NCI-H82 (cell line): ENCODE results near the gene GTPBP2.
"Not testable (repeated sequence)": the region's sequence is repeated elsewhere in the genome, so short reads cannot be mapped to it uniquely, and the experiment has no call there.

Experiments
- DNase-seq: peaks from one replicate; lab custom pipeline; 2025; lab: John Stamatoyannopoulos, UW

The GTPBP2 gene

DNA sequence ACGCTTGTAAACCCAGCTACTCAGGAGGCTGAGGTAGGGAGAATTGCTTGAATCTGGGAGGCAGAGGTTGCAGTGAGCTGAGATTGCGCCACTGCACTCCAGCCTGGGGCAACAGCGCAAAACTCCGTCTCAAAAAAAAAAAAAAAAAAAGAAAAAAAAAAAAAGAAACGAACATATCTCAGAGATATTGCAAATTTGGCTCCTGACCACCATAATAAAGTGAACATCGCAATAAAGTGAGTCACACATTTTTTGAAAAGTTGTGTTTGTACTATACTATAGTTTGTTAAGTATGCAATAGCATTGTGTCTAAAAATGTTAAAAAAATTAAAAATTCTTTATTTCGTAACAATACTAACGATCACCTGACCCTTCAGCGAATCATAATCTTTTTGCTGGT is 29.1 kb upstream of the GTPBP2 start:
- DNase-seq = no peak

DNA sequence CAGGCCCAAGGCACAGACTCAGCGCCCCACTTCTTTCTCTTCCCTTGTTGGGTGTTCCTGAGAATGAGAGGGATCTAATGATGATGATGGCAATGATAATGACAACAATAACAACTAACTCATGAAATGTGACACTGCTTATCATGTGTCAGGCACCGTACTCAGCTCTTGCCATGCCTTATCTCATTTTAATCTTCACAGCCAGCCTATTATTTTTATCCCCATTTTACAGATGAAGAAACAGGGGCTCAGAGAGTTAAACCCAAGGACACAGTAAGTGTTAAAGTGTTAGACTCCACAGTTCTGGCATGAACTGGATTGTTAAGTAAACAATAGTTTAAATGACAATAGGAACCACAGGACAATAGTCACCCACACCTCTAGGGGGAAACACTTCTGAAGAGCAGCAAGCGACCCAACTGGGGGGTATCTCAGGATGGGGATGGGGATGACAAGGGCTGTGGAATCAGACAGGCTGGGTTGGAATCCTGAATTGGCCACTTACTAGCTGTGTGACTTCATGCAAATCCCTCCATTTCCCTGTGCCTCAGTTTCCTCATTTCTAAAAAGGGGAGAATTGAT is 28.2 kb upstream of the GTPBP2 start:
- DNase-seq = no peak

DNA sequence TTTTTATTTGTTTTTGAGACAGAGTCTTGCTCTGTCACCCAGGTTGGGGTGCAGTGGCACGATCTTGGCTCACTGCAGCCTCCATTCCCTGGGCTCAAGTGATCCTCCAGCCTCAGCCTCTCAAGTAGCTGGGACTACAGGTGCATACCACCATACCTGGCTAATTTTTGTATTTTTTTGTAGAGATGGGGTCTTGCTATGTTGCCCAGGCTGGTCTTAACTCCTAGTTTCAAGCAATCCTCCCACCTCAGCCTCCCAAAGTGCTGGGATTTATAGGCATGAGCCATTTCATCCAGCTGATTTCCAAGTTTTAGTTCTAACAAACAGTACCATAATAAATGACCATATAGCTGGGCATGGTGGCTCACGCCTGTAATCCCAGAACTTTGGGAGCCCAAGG is 23.8 kb upstream of the GTPBP2 start:
- not testable (repeated sequence) for DNase-seq

DNA sequence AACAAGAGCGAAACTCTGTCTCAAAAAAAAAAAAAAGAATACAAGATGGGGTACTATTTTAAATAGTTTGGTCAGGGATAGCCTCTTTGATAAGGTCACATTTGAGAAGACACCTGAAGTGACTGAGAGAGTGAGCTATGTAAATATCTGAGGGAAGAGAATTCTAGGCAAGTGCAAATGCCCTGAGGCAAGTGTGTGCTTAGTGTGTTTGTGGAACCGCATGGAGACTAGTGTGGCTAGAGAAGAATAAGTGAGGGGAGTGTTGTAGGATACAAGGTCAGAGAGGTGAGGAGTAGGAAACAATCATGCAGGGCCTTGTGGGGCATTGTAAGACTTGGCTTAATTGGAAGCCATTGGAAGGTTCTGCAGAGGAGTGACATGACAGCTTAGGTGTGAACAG is 19.2 kb upstream of the GTPBP2 start:
- no peak for DNase-seq

DNA sequence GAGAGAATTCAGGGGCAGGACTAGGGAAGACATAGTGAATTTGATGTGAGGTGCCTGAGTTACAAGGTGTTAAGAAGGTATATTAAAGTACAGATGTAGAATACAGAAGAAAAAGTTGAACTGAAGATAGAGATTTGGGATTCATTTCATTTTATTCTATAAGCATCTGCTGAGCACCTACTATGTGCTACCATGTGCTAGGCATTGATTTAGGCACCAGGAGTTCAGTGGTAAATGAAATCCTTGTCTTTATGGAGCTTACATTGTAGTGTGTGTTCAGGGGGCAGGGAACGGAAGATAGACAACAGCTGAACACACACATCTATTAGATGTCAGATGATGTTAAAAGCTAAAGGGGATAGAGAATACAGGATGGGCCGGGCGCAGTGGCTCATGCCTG is 18.5 kb upstream of the GTPBP2 start:
- DNase-seq = no peak

DNA sequence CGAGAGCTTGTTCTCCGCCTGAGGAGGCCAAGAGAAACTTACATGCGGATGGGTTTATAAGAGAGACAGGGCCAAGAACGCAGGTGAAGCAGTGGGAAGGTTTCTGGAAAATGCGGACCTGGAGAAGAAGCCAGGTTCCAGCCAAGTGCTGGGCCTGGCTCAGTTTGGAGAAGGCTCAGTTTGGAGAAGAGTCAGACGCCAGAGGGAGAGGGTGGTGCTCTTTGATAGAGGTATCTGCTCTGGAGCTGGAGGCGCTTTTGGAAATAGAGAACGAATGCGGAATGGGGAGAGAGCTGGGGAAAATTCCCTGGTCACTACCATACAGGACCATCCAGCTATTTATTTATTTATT is 16.5 kb upstream of the GTPBP2 start:
- DNase-seq = no peak

DNA sequence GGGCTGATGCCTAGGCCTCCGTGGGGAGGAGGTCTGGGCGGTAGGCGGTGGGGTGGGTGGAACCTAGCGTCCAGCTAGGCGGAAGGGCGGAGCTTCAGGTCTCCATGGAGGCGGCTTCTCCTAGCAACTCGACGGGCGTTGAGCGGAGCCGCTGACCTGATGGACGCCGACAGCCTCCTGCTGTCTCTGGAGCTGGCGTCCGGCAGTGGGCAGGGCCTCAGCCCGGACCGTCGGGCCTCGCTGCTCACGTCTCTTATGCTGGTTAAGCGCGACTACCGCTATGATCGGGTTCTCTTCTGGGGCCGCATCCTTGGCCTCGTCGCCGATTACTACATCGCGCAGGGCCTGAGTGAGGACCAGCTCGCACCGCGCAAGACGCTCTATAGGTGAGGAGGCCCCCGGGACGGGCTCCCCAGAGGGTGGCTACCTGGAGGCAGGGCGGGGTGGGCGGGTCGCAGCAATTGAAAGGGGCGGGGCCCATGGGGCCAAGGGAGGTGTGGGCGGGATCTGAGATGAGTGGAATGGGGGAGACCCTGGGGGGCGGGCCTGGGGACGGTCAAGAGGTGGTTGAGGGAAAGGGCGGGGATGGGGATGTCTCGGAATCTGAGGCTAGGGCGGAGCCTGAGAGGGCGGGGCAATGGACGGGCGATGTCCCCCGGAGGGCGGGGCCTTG is 16.0 kb upstream of the GTPBP2 start, which contains the start of gene RSPH9:
TSS of gene RSPH9 (plus strand) at position 97 of the 673 bp plus-strand sequence. CDS start at position 160, 63 bp downstream.
- DNase-seq = peak; percentile 89

DNA sequence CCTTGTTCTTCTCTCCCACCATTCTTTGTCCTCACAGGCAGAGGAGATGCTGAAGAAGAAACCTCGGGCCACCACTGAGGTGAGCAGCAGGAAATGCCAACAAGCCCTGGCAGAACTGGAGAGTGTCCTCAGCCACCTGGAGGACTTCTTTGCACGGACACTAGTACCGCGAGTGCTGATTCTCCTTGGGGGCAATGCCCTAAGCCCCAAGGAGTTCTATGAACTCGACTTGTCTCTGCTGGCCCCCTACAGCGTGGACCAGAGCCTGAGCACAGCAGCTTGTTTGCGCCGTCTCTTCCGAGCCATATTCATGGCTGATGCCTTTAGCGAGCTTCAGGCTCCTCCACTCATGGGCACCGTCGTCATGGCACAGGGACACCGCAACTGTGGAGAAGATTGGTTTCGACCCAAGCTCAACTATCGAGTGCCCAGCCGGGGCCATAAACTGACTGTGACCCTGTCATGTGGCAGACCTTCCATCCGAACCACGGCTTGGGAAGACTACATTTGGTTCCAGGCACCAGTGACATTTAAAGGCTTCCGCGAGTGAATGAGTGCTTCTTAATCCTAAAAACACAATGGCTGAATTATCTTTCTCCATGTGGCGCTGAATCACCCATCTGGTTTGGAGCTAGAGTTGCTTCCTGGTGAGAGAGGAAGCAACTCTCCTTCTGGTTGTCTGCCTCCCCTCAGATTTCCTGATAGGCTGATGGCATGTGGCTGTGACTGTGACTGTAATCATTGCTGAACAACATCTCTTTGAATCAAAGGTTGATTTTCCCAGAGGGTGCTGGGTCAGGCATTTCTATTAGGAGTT is 11.1 kb upstream of the GTPBP2 start:
- no peak for DNase-seq

DNA sequence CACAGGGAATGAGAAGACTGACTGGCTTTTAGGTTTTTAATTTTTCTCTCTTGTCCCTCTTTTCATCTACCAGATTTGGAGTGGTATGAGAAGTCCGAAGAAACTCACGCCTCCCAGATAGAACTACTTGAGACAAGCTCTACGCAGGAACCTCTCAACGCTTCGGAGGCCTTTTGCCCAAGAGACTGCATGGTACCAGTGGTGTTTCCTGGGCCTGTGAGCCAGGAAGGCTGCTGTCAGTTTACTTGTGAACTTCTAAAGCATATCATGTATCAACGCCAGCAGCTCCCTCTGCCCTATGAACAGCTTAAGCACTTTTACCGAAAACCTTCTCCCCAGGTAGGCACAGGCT is 7.2 kb upstream of the GTPBP2 start:
- DNase-seq = peak; percentile 42

DNA sequence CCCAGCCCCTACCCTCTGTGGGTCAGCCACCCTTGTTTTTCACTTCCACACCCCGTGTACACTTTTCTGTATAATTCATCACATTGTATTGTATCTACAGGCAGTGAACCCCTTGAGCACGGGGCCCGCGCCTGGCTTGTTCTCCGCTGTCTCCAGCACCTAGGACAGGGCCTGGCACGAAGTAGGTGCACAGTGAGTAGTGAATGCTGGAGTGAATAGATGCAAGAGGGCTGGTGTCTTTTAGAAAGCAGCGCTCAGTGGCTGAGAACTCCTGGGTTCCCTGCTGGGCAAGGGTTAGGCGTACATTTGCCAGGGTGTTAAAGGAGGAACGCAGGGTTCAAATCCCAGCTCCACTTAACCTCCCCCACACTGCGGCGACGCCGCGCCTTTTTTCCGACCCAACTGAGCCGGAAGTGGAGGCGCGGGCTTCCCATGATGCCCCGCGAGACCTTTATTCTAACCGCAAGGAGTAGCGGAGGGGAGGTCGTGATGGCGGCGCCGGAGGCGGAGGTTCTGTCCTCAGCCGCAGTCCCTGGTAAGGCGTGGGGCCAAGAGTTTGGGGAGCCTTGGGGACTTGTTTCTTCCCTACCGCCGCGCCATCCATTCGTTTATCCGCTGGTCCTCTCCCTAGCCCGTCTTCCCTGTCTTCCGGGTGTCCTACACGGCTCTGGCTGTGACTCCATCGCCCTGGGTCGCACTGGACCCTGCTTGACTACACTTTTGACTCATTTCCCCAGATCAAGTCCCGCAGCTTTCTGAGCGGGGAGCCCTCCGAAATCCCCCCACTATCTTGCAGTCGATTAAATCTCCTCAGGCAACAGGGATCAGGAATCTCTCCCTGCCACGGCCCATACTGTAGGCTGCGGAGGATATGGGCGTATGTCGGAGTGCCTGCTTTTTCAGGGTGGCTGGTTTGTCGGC is 6.6 kb upstream of the GTPBP2 start, which contains the start of gene MAD2L1BP:
TSS of gene MAD2L1BP (plus strand) at position 454 of the 921 bp plus-strand sequence. CDS start at position 490, 36 bp downstream.
- peak; percentile 94 for DNase-seq

DNA sequence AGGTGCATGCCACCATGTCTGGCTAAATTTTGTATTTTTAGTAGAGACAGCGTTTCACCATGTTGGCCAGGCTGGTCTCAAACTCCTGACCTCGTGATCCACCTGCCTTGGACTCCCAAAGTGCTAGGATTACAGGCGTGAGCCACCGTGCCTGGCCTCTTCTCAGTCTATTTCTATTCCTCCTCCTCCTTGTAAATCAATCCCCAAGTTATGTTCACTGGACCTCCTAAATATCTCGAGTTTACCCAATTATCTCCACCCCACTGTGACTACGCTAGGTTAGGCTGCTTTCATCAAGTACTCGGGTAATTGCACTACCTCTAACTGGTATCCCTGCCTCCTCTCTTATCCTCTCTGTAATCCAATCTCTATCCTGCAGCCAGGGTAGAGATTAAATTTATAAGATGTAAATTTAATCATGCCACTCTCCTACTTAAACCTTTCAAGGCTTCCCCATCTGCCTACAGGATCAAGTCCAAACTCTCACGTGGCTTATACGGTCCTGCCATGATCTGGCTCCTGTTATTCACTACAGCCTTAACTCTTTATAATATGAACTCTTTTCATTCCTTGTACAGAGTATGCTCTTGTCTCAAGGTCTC is 5.7 kb upstream of the GTPBP2 start:
- DNase-seq = peak; percentile 99

DNA sequence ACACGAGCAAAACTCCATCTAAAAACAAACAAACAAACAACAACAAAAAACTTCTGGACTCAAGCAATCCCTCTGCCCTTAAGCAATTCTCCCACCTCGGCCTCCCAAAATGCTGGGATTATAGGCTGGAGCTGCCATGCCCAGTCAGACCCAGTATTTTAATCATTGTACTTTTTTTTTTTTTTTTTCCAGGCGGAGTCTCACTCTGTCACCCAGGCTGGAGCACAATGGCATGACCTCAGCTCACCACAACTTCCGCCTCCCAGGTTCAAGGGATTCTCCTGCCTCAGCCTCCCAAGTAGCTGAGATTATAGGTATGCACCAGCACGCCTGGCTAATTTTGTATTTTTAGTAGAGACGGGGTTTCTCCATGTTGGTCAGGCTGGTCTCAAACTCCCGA is 3.9 kb upstream of the GTPBP2 start:
- DNase-seq = not testable (repeated sequence)

DNA sequence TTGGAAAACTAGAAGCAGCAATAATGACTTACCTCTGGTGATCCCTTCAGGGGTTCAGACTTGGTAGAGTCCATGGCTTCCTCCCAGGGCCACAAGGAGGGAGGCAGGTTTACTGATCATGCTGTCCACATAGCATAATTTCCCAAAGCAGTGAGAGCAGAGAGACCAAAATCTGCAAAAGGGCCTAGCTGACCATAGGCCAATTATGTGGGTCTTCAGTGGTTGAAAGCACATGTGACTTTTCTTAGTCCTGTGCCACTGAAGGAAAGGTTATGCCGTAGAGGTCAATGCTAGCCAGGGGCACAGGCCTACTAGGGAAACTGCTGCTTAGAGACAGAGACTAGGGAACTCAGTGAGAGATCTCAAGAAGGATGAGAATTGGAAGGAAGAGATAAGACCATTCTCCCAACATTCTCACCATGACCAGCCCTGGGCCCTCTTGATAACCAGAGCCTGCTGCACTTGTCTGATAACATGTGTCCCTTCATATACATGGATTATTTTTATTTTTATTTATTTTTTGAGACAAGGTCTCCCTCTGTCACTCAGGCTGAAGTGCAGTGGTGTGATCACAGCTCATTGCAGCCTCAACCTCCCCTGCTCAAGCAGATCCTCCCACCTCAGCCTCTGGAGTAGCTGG is 2.0 kb upstream of the GTPBP2 start:
- no peak for DNase-seq

DNA sequence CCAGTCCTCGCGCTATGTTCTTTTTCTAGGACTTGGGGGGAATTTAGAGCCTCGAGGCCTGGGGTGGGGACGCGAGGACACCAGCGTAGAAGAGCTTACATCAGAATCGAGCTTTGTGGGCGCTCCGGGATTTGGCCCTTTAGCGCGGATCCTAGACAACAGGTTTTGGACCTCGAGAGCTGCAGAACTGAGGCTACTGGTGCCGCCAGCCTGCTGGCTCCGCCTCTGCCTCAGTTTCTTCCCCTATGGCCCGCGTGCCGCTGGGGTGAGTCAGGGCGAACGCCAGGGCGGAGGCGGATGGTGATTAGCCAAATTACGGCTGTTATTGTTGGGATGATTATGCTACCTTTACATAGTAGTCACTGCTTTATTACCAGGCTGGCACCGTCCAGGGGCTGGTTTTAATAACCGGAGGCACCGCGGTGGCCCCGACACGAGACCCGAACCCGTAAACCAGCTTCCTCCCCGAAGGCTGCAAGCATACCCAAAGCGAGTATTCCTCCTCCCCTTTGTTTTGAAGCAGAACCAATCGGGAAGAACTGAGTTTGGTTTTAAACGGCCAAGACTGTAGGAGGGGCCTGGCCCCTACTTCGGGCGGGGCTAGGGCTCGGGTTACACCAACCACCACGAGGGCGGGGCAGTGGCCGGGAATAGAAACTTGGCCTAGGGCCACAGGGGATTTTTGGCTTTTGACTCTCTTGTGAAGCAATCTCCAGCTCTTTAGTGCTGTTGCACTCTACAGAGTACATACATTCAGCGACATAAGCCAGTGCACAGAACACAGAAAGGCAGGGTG is 639 bp upstream of the GTPBP2 start:
- DNase-seq = peak; percentile 100

DNA sequence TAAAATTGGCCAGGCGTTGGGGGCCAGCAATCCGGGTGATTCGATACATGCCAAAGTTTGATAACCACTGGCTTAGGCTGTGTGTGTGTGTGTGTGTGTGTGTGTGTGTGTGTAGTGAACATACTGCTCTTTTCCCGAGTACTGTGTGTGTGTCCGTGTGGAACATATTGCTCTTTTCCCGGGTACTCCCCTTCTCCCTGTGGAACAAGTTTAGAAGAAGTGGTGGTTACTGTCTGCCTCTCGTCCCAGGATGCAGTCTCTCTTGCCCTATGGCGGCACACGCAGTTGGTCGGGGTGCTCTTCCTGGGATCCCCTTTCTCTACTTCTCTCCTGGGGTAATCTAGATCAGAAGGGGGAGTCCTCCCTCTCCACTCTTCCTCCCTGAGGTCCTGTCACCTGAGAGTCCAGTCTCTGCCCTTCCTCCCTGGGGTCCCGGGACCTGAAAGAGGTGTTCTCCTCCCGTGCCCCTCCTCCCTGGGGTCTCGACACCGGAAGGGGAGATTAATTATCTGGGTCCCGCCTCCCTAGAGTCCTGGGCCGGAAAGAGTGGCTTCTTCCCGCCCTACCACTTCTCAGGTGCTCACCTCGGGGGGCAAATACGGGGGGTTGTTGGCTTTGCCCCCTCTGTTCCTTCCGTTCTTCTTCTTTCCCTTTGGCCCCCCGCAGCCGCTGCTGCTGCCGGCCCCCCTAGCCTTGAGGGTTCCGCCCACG is 516 bp downstream of the GTPBP2 start:
- DNase-seq = peak; percentile 85

DNA sequence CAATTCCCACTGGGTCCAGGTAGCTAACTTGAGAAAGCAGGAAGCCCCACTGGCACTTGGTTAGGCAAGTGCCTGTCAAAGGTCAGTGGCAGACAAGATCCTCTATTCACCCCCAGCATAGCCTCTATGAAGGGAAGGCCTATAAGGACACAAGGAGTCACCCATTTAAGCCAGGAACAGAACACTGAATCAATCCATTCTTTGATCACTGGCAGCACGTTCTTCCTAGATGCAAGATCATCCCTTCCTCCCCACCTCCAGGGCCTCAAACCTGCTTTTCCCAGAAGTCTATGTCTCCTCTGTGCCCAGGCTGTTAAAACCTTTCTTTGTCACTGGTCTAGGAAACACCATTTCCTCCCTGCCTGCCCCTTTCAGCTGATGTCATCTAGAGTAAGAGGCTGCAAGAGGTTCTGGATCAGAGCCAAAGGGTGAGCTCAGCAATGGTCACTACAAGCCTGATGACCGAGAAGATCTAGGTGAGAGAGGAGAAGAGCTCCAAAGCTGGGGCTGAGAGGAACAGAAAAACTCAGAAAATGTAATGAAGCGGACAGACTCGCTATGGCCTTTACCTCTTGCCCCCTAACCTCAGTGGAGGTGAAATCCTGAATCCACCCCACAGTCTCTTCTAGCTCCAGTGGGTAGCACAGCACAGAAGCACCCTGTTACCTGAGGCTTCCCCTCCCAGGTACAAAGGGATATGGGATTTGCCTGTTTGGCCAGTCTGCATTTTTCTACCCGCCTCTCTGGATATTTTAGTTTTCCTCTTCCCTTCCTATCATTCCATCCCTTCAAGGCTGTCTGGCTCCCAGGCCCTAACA is 1.8 kb downstream of the GTPBP2 start:
- no peak for DNase-seq

DNA sequence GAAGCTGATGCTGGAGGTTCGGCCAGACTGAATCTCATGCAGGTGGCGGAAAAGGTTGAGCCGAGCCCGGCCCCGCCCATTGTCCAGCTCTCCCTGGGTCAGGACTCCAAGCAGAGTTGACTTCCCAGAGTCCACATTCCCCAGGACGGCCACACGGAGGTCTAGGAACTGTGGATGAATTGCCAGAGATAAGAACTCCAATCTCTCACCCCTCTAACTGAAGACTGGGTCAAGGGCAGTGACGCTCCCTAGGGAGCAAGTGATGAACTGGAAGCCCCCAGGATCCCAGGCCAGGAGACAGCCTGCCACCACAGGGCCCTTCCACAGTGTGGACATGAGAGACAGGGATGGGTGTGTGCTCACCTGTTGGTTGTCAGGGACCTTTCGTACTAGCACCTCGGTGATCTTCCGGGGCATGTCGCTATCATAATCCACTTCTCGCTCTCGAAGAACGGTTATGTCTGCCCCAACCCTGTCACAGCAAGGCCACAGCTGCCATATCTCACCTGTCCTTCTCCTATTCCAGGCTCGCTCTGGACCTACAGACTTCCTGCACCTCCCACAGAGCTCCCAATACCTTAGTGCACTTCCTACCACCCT is 3.6 kb downstream of the GTPBP2 start:
- no peak for DNase-seq

DNA sequence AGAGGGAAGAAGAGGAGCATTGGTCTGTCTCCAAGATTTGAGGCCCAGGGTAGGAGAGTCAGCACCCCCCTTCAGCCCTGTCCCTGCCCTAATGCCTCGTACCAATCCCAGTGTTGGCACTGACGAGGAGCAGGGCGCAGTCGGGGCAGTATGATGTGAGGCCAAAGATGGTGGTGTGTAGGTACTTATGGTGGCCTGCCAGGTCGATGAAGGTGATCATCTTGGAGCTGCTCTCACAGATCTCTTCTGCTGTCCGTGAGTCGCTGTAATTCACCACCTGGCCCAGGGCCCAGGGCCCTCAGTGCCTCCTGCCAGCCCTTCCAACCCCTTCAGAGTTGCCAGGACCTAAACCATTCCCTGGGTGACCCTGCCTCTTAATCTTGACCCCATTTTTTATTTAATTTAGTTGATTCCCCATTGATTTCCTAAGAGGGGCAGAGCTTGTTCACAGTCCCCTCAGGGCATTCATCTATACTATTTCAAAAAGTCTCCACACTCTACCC is 4.2 kb downstream of the GTPBP2 start:
- DNase-seq = no peak
